SK-N-SH treated with all-trans-retinoic acid at 6 μM for 48 hours (cell line): ENCODE results near the gene UBA1.

ENCODE experiments used
- BACH2 ChIP-seq: fragments of 250-450 bp; sonication (Bioruptor Pico); IDR thresholded peaks from 2 replicates; pipeline ENCODE4 v1.9.0; 2021; ENCODE audit warnings: mild to moderate bottlenecking, borderline replicate concordance
- ESRRG ChIP-seq: fragments of 250-450 bp; sonication (Bioruptor Pico); IDR thresholded peaks from 2 replicates; pipeline ENCODE4 v1.6.1; 2021; ENCODE audit warnings: mild to moderate bottlenecking
- GLIS3 ChIP-seq: fragments of 250-450 bp; sonication (Bioruptor Pico); IDR thresholded peaks from 2 replicates; pipeline ENCODE4 v1.5.0; 2020; ENCODE audit warnings: mild to moderate bottlenecking, moderate library complexity
- ISL1 ChIP-seq: fragments of 250-450 bp; sonication (Bioruptor Pico); IDR thresholded peaks from 2 replicates; pipeline ENCODE4 v2.1.2; 2022; ENCODE audit warnings: mild to moderate bottlenecking, moderate library complexity
- PPARA ChIP-seq: fragments of 250-450 bp; sonication (Bioruptor Pico); IDR thresholded peaks from 2 replicates; pipeline ENCODE4 v1.5.0; 2020; ENCODE audit warnings: mild to moderate bottlenecking, borderline replicate concordance
- RARB ChIP-seq: fragments of 250-450 bp; sonication (Bioruptor Pico); IDR thresholded peaks from 2 replicates; pipeline ENCODE4 v1.8.0; 2021; ENCODE audit warnings: mild to moderate bottlenecking, moderate library complexity
- SNAI2 ChIP-seq: fragments of 250-450 bp; sonication (Bioruptor Pico); IDR thresholded peaks from 2 replicates; pipeline ENCODE4 v1.5.0; 2020; ENCODE audit warnings: mild to moderate bottlenecking, moderate library complexity
- ZFP3 ChIP-seq: fragments of 250-450 bp; sonication (Bioruptor Pico); IDR thresholded peaks from 2 replicates; pipeline ENCODE4 v1.5.0; 2020; ENCODE audit warnings: mild to moderate bottlenecking, moderate library complexity
- ZFP30 ChIP-seq: fragments of 450-650 bp; formaldehyde crosslinking; IDR thresholded peaks from 2 replicates; pipeline ENCODE4 v1.5.0; 2022; ENCODE audit warnings: mild to moderate bottlenecking, moderate library complexity
- ZNF565 ChIP-seq: fragments of 450-650 bp; formaldehyde crosslinking; conservative IDR thresholded peaks from 2 replicates; pipeline ENCODE4 v1.5.0; 2020; ENCODE audit warnings: low read depth, mild to moderate bottlenecking, moderate library complexity
- ZNF8 ChIP-seq: fragments of 450-650 bp; formaldehyde crosslinking; IDR thresholded peaks from 2 replicates; pipeline ENCODE4 v1.5.0; 2020; ENCODE audit warnings: mild to moderate bottlenecking, moderate library complexity
- TF ChIP-seq, protein P1 (sequence below): fragments of 250-450 bp; sonication (Bioruptor Pico); IDR thresholded peaks from 2 replicates; pipeline ENCODE4 v1.5.1; 2020; ENCODE audit warnings: low read depth, mild to moderate bottlenecking, moderate library complexity
- TF ChIP-seq, protein P2 (sequence below): fragments of 250-450 bp; sonication (Bioruptor Pico); IDR thresholded peaks from 2 replicates; pipeline ENCODE4 v1.5.0; 2020; ENCODE audit warnings: mild to moderate bottlenecking, moderate library complexity
- TF ChIP-seq, protein P3 (sequence below): fragments of 250-450 bp; sonication (Bioruptor Pico); IDR thresholded peaks from 2 replicates; pipeline ENCODE4 v1.5.1; 2021; ENCODE audit warnings: mild to moderate bottlenecking, moderate library complexity

DNA sequence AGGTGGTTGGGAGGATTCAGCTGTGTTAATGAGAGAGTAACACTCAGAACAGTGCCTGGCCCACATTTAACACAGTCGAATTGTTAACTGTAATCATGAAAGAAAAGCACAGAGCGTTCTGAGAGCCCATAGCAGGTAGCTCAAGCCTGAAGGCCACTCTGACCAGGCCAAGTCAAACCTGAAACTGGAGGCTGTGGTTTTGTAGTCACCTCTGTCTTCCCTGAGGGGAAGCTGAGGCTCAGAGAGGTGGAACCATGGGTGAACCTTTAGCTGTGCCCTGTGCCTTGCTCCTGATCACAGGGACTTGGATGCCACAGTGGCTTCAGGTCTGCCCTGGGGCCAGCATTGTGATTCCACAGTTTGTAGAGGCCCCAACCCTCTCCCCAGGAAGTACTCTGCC lies 16.6 kb upstream of the UBA1 start:
- TF ChIP-seq ZNF565 = no peak
- no peak for TF ChIP-seq RARB (CRISPR knock-in tag)
- TF ChIP-seq ZFP30 (CRISPR knock-in tag) = no peak
- TF ChIP-seq, protein P1, sequence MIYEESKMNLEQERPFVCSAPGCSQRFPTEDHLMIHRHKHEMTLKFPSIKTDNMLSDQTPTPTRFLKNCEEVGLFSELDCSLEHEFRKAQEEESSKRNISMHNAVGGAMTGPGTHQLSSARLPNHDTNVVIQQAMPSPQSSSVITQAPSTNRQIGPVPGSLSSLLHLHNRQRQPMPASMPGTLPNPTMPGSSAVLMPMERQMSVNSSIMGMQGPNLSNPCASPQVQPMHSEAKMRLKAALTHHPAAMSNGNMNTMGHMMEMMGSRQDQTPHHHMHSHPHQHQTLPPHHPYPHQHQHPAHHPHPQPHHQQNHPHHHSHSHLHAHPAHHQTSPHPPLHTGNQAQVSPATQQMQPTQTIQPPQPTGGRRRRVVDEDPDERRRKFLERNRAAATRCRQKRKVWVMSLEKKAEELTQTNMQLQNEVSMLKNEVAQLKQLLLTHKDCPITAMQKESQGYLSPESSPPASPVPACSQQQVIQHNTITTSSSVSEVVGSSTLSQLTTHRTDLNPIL (CRISPR knock-in tag) = no peak
- TF ChIP-seq ZFP3 (CRISPR knock-in tag) = no peak
- TF ChIP-seq, protein P2, sequence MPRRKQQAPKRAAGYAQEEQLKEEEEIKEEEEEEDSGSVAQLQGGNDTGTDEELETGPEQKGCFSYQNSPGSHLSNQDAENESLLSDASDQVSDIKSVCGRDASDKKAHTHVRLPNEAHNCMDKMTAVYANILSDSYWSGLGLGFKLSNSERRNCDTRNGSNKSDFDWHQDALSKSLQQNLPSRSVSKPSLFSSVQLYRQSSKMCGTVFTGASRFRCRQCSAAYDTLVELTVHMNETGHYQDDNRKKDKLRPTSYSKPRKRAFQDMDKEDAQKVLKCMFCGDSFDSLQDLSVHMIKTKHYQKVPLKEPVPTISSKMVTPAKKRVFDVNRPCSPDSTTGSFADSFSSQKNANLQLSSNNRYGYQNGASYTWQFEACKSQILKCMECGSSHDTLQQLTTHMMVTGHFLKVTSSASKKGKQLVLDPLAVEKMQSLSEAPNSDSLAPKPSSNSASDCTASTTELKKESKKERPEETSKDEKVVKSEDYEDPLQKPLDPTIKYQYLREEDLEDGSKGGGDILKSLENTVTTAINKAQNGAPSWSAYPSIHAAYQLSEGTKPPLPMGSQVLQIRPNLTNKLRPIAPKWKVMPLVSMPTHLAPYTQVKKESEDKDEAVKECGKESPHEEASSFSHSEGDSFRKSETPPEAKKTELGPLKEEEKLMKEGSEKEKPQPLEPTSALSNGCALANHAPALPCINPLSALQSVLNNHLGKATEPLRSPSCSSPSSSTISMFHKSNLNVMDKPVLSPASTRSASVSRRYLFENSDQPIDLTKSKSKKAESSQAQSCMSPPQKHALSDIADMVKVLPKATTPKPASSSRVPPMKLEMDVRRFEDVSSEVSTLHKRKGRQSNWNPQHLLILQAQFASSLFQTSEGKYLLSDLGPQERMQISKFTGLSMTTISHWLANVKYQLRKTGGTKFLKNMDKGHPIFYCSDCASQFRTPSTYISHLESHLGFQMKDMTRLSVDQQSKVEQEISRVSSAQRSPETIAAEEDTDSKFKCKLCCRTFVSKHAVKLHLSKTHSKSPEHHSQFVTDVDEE (CRISPR knock-in tag) = no peak
- no peak for TF ChIP-seq GLIS3 (CRISPR knock-in tag)
- no peak for TF ChIP-seq PPARA (CRISPR knock-in tag)
- TF ChIP-seq, protein P3, sequence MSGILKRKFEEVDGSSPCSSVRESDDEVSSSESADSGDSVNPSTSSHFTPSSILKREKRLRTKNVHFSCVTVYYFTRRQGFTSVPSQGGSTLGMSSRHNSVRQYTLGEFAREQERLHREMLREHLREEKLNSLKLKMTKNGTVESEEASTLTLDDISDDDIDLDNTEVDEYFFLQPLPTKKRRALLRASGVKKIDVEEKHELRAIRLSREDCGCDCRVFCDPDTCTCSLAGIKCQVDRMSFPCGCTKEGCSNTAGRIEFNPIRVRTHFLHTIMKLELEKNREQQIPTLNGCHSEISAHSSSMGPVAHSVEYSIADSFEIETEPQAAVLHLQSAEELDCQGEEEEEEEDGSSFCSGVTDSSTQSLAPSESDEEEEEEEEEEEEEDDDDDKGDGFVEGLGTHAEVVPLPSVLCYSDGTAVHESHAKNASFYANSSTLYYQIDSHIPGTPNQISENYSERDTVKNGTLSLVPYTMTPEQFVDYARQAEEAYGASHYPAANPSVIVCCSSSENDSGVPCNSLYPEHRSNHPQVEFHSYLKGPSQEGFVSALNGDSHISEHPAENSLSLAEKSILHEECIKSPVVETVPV (CRISPR knock-in tag) = no peak
- TF ChIP-seq ISL1 (CRISPR knock-in tag) = no peak
- TF ChIP-seq BACH2 (CRISPR knock-in tag) = no peak
- TF ChIP-seq ESRRG (CRISPR knock-in tag) = no peak
- TF ChIP-seq ZNF8 (CRISPR knock-in tag) = no peak
- no peak for TF ChIP-seq SNAI2
